CD8-positive, alpha-beta memory T cell (primary cell): ENCODE data around the gene FGR. TPM values are rescaled to one million over a fixed set of nuclear protein-coding genes. Genes with fewer than 3 reads are reported as not detected.
A peak's percentile ranks its signal among the peaks of the same experiment; 100 is the strongest.

Experiments
- CTCF ChIA-PET: fragments of 350-600 bp; sonication (Branson Sonifier 250); formaldehyde crosslinking; loops from one replicate; lab custom pipeline; 2021; ENCODE audit warnings: antibody characterized with exemption; lab: Charles Lee
- POLR2A ChIA-PET: fragments of 350-600 bp; sonication (Branson Sonifier 250); formaldehyde crosslinking; loops from one replicate; lab custom pipeline; 2021; ENCODE audit warnings: antibody characterized with exemption; lab: Charles Lee
- DNase-seq, 5 donors: peaks; one replicate each; pipeline versions ENCODE4 v3.0.0 to v3.0.0-alpha.2; 2020 to 2022; ENCODE audit warnings: mixed read lengths in 1 of 5
- H3K27ac ChIP-seq: one replicate; pipeline ENCODE4 v1.7.0; 2013; ENCODE audit warnings: low read depth, mild to moderate bottlenecking, low read length, moderate library complexity
- H3K27me3 ChIP-seq: 2 replicates; pipeline ENCODE4 v1.7.0; 2013; ENCODE audit warnings: low read length, mild to moderate bottlenecking; ENCODE audit not compliant: insufficient read depth, poor library complexity, severe bottlenecking
- H3K36me3 ChIP-seq: 2 replicates; pipeline ENCODE4 v1.7.0; 2013; ENCODE audit warnings: mild to moderate bottlenecking, low read length, moderate library complexity; ENCODE audit not compliant: insufficient read depth
- H3K4me1 ChIP-seq: 2 replicates; pipeline ENCODE4 v1.7.0; 2013; ENCODE audit warnings: mild to moderate bottlenecking, low read length, moderate library complexity; ENCODE audit not compliant: insufficient read depth
- H3K4me3 ChIP-seq: 2 replicates; pipeline ENCODE4 v1.7.0; 2013; ENCODE audit warnings: mild to moderate bottlenecking, low read length
- H3K9me3 ChIP-seq: 2 replicates; pipeline ENCODE4 v1.7.0; 2013; ENCODE audit warnings: mild to moderate bottlenecking, low read length
- H3K27ac Mint-ChIP-seq, 8 donors: one replicate each; pipeline ENCODE4 v1.8.0; 2020 to 2021; ENCODE audit warnings: mixed read lengths in 8 of 8, mild to moderate bottlenecking in 6 of 8, inconsistent platforms in 3 of 8, moderate library complexity in 3 of 8
- H3K27me3 Mint-ChIP-seq, 2 donors: one replicate each; pipeline ENCODE4 v1.8.0; 2020 to 2021; ENCODE audit warnings: mixed read lengths in 2 of 2, mild to moderate bottlenecking in 1 of 2, moderate library complexity in 1 of 2
- H3K36me3 Mint-ChIP-seq, 3 donors: one replicate each; pipeline ENCODE4 v1.8.0; 2020 to 2021; ENCODE audit warnings: mixed read lengths in 3 of 3, inconsistent platforms in 1 of 3, mild to moderate bottlenecking in 1 of 3
- H3K4me1 Mint-ChIP-seq, 3 donors: one replicate each; pipeline ENCODE4 v1.8.0; 2020 to 2021; ENCODE audit warnings: mixed read lengths in 3 of 3, inconsistent platforms in 1 of 3, mild to moderate bottlenecking in 1 of 3
- H3K4me3 Mint-ChIP-seq, 7 donors: one replicate each; pipeline ENCODE4 v1.8.0; 2020 to 2021; ENCODE audit warnings: mixed read lengths in 7 of 7, mild to moderate bottlenecking in 6 of 7, moderate library complexity in 4 of 7, inconsistent platforms in 2 of 7
- H3K9me3 Mint-ChIP-seq, 5 donors: one replicate each; pipeline ENCODE4 v1.8.0; 2020 to 2022; ENCODE audit warnings: mixed read lengths in 5 of 5, mild to moderate bottlenecking in 3 of 5, moderate library complexity in 2 of 5, inconsistent platforms in 1 of 5
- polyA plus RNA-seq: library from polyadenylated mRNA; unstranded; fragments of 300-500 nt; fragmentation: Illumina TruSeq; gene quantifications from one replicate; pipeline ENCODE4 v1.2.3, GENCODE V29; 2021
- total RNA-seq, 2 experiments: library from RNA; stranded (reverse); gene quantifications; one replicate each; pipeline ENCODE4 v1.2.3, GENCODE V29; 2021

The FGR gene
- total and polyA plus RNA-seq, 3 experiments from 2014 or later, result 1.6 to 49.6 (median 1.8) TPM

DNA sequence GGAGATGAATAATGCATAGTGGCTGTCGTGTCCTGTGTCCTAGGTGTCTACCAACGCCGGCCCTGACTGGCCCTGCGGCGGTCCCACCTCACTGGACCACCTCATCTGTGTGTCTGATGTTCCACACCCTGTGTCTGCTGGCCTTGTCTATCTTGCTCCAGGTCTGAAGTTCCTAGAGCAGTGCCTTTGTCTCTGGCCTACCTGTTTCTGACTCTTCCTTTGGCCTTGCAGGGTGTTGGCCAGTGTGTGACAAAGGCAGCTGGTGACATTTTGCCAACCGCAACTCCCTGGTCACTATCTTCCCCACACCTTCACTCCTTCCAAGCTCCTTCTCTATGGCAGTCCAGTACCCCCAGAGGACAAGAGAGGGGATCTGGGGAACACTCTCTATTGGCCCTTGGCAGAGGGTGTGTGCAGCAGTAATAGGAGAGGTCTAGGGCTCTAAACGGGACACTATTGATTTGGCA lies 29.7 kb downstream of the FGR start:
- Histone ChIP-seq H3K36me3 (no peaks in the 10 kb centered on the region), H3K4me1 (peaks cover 52% of the 10 kb centered on the region), H3K9me3 (no peaks in the 10 kb centered on the region), H3K27me3 (no peaks in the 10 kb centered on the region), H3K4me3 (no peak overlapping the region), H3K27ac (no peak overlapping the region)
- Mint-ChIP-seq H3K4me3 (peak overlapping the region; percentile 68 to 95 (median 91)), H3K9me3 (no peaks in the 10 kb centered on the region), H3K36me3 (peaks cover 0 to 1% (median 0%) of the 10 kb centered on the region in 3 donors), H3K4me1 (peaks cover 25 to 44% (median 33%) of the 10 kb centered on the region in 3 donors), H3K27ac (peak overlapping the region in 5 of 8 donors; percentile 30 to 84 (median 68)), H3K27me3 (no peaks in the 10 kb centered on the region)
- DNase-seq, result no peak
- ChIA-PET CTCF (interaction anchor here (0.9 to 8.7 kb wide), 15 partner anchors 9 to 304 kb away, joined by 3 to 127 read pairs (median 5); partner anchors contain the start of gene MAP3K6), POLR2A (interaction anchor here (1.1 to 1.3 kb wide), 2 partner anchors 39 to 58 kb away, joined by 3 to 8 read pairs; no protein-coding TSS in a partner anchor)

DNA sequence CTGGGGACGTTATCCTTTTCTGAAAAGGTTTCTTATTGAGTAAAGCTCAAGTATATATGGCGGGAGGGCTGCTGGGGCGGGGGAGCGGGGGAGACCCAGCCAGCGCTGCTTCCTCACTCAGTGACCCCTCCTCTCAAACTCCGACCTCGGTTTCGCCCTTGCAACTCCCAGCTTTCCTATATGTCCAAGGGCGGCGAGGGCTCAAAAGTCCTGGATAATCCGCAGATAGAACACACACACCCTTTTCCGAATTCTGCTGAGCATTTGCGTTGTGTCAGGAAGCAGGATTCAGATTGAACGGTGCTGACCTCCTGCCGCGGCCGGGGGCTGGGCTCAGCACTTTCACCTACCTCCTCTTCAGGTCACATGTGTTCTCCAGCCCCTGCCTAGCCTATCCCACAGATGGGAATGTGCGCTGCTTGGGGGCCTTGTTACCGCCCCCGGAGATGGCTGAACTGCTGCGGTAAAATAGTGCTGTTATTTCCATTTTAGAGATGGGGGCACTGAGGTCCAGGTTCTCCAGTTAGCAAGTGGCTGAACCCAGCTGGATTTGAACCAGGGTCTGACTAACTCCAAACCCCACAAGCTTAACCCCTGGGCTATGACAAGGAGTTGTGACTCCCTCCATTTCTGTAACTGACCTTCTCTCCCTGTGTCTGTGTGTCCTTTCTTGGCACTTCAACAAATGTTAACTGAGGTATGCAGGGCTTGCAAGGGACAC lies 30.2 kb downstream of the FGR start:
- ChIA-PET POLR2A (interaction anchor here (0.6 to 1.3 kb wide), 7 partner anchors 10 to 204 kb away, joined by 3 to 8 read pairs (median 3); partner anchors contain the start of gene FAM76A), CTCF (interaction anchor here (0.6 to 8.7 kb wide), 17 partner anchors 10 to 304 kb away, joined by 3 to 127 read pairs (median 5); partner anchors contain the start of gene IFI6)
- Mint-ChIP-seq H3K4me3 (peak overlapping the region; percentile 82 to 95 (median 91)), H3K27ac (peak overlapping the region in 7 of 8 donors; percentile 9 to 95 (median 85)), H3K36me3 (peaks cover 0 to 1% (median 0%) of the 10 kb centered on the region in 3 donors), H3K4me1 (peaks cover 31 to 49% (median 39%) of the 10 kb centered on the region in 3 donors), H3K27me3 (no peaks in the 10 kb centered on the region), H3K9me3 (no peaks in the 10 kb centered on the region)
- Histone ChIP-seq H3K4me1 (peaks cover 52% of the 10 kb centered on the region), H3K36me3 (no peaks in the 10 kb centered on the region), H3K27me3 (no peaks in the 10 kb centered on the region), H3K27ac (no peak overlapping the region), H3K9me3 (no peaks in the 10 kb centered on the region), H3K4me3 (peak overlapping the region; percentile 72)
- DNase-seq, result no peak

DNA sequence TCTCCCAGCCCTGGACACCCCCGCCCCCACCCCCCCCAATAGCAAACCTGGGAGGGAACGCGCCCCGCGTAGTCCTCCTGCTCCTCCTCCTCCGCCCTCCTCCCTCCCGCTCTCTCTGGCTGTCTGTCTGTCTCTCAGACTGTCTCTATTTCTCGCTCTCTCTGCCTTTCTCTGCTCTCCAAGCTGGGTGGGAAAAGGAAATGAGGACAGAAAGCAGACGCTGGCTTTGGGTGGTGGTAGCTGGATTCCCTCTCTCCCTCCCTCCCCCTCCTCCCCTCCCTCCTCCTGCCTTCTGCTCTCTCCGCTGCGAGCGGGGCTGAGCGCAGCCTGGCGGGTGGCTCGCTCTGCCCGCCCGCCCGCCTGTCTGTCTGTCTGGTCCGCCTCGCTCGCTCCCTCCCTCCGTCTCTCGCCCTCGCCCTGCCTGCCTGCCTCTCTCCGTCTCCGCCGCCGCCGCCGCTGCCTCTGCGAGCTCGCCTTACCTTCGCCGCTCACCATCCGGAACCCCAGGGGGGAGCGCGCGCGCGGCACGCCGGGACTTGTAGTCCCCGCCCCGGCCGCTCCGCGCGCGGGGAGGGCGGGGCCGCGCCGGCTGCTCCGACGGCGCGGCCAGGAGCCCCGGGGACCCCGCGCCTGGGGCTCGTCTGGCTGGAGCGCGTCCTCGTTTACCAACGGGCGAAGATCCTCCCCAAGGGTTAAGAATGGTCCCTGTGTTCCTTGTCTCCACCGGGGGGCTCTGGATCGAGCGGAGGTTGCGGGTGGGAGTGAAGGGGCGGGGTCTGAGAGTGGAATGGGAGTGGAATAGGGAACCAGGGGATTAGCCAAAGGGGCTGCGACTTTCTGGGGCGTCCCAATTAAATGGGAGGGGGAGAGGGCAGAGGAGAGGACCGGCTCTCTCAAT lies 31.1 kb downstream of the FGR start, which contains the start of gene AHDC1:
AHDC1 (minus strand) TSS at position 464 of the 898 bp plus-strand sequence. CDS start 52,029 bp downstream, outside the sequence.
- no peaks in the 10 kb centered on the region for H3K27me3 ChIP-seq
- Mint-ChIP-seq H3K27me3 (no peaks in the 10 kb centered on the region), H3K9me3 (no peaks in the 10 kb centered on the region), H3K27ac (peak within 1 kb of the TSS; percentile 74 to 98 (median 92)), H3K36me3 (peaks cover 0 to 1% (median 0%) of the 10 kb centered on the region in 3 donors), H3K4me3 (peak within 1 kb of the TSS; percentile 86 to 95 (median 91)), H3K4me1 (peaks cover 36 to 58% (median 44%) of the 10 kb centered on the region in 3 donors)
- no peaks in the 10 kb centered on the region for H3K9me3 ChIP-seq
- H3K27ac ChIP-seq, result peak within 1 kb of the TSS; percentile 81
- DNase-seq, result peak; percentile 88 to 94 (median 90)
- H3K4me1 ChIP-seq, result peaks cover 52% of the 10 kb centered on the region
- ChIA-PET CTCF (interaction anchor here (0.6 to 8.7 kb wide), 9 partner anchors 34 to 304 kb away, joined by 3 to 127 read pairs (median 6); partner anchors contain the start of gene IFI6), POLR2A (interaction anchor here (0.6 to 1.2 kb wide), 7 partner anchors 8 to 203 kb away, joined by 3 read pairs; partner anchors contain the start of gene FAM76A)
- peak within 1 kb of the TSS; percentile 72 for H3K4me3 ChIP-seq
- no peaks in the 10 kb centered on the region for H3K36me3 ChIP-seq

DNA sequence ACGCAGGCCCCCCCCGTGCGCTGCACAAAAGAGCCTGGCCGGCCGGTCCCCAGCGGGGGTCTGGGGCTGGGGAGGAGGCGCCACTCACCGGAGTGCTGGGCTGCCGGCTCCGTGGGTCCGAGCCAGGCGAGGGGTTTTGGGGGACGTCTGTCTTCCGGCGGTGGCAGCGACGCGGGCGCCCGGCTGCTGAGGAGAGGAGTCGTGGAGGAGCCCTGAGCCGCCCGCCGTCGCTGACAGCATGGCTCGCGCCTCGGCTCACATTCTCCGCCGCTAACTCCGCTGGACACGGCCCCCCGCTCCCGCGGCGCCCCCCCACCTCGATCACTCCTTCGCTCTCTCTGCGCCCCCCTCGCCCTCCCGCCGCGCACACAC lies 31.7 kb downstream of the FGR start:
- peak overlapping the region; percentile 81 for H3K27ac ChIP-seq
- Mint-ChIP-seq H3K4me3 (peak overlapping the region; percentile 86 to 95 (median 91)), H3K36me3 (peaks cover 0 to 1% (median 0%) of the 10 kb centered on the region in 3 donors), H3K27me3 (no peaks in the 10 kb centered on the region), H3K27ac (peak overlapping the region in 6 of 8 donors; percentile 85 to 98 (median 92)), H3K9me3 (no peaks in the 10 kb centered on the region), H3K4me1 (peaks cover 42 to 63% (median 48%) of the 10 kb centered on the region in 3 donors)
- ChIA-PET POLR2A (interaction anchor here (0.6 to 0.8 kb wide), 2 partner anchors 7 to 60 kb away, joined by 3 read pairs; no protein-coding TSS in a partner anchor), CTCF (interaction anchor here (1.2 to 8.7 kb wide), 7 partner anchors 34 to 303 kb away, joined by 3 to 127 read pairs (median 9); no protein-coding TSS in a partner anchor)
- peak overlapping the region; percentile 72 for H3K4me3 ChIP-seq
- H3K9me3 ChIP-seq, result no peaks in the 10 kb centered on the region
- H3K4me1 ChIP-seq, result peaks cover 52% of the 10 kb centered on the region
- peak in 4 of 5 donors; percentile 26 to 60 (median 32) for DNase-seq
- no peaks in the 10 kb centered on the region for H3K36me3 ChIP-seq
- no peaks in the 10 kb centered on the region for H3K27me3 ChIP-seq

DNA sequence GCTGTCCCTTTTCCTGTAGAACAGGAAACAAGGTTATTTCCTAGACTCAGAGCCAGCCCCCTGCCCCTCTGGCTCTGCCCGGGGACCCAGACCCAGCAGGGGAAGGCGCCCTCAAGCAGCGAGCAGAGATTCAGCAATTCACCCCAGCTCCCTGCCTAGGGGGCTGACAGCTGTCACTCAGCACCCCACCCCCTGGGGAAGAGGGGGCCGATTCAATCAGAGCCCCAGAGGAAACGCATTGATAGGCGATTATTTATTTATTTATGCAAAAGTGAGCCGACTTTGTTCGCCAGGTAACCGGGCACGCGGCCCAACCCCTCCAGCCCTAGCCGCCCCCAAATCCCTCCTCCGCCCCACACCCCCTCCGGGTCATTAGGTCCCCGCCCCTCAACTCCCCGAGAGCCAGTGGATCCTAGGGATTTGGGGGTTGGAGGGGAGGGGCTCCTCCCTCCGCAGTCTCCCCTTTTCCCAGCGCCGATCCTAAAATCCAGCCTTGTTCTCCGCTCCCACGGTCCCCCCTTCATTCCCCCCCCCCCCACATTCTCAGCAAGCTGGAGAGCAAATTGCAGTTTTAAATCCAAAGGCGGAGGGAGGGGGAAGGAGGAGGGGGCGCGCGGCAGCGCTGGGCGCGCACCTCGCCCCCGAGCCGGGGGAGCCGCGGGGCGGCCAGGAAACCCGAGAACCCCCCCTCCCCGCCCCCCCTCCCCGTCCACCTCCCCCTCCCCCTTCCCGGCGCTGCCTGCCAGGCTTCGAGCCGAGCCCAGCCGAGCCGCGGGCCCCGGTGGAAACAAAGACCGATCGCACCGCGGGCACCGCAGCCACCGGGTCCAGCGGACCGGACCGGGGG lies 32.3 kb downstream of the FGR start:
- Mint-ChIP-seq H3K36me3 (peaks cover 0 to 1% (median 0%) of the 10 kb centered on the region in 3 donors), H3K9me3 (no peaks in the 10 kb centered on the region), H3K4me1 (peaks cover 42 to 66% (median 50%) of the 10 kb centered on the region in 3 donors), H3K4me3 (peak overlapping the region; percentile 76 to 95 (median 85)), H3K27ac (peak overlapping the region; percentile 63 to 94 (median 77)), H3K27me3 (no peaks in the 10 kb centered on the region)
- peak in 4 of 5 donors; percentile 37 to 66 (median 54) for DNase-seq
- H3K4me3 ChIP-seq, result peak overlapping the region; percentile 72
- peaks cover 56% of the 10 kb centered on the region for H3K4me1 ChIP-seq
- no peaks in the 10 kb centered on the region for H3K36me3 ChIP-seq
- no peaks in the 10 kb centered on the region for H3K9me3 ChIP-seq
- no peak overlapping the region for H3K27ac ChIP-seq
- POLR2A ChIA-PET, result interaction anchor here (1.0 kb wide), 1 partner anchor 34 kb away, joined by 3 read pairs; no protein-coding TSS in a partner anchor
- CTCF ChIA-PET, result interaction anchor here (0.7 to 1.9 kb wide), 8 partner anchors 10 to 303 kb away, joined by 3 to 8 read pairs (median 4); no protein-coding TSS in a partner anchor
- no peaks in the 10 kb centered on the region for H3K27me3 ChIP-seq

DNA sequence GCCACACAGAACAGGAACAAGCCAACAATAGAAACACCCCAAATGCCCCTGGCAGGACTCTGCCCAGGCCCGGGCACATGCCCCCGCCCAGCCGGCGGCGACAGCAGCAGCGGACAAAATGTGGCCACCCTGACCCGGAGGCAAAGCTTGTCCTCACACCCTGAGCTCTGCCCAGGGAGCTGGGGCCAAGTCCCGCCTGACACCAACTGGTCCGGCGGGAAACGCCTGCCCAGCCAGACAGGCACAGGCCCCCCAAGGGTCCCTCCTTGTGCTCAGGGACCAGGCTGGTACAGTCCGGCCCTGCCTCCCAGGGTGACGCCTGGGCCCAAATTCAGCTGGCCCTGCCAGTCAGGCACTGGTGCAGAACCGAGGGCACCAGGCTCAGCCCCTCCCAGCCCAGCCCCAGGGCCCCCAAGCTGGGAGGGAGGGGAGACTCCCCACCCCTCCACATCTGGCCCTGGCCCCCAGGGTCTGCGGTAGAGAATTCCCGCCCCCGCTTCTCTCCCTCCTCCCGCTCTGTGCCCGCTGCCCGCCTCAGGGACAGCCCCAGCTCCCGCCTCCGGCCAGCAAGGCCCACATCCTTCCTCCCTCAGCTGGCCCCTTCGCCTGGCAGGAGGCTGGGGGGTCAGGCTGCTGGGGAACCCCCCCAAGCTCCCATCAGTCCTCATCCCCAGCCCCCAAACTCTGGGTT lies 33.1 kb downstream of the FGR start:
- H3K27ac Mint-ChIP-seq, result peak overlapping the region; percentile 37 to 88 (median 78)
- peak overlapping the region; percentile 37 for H3K4me3 ChIP-seq
- no peak for DNase-seq
- no peaks in the 10 kb centered on the region for H3K9me3 Mint-ChIP-seq
- peaks cover 64% of the 10 kb centered on the region for H3K4me1 ChIP-seq
- ChIA-PET POLR2A (interaction anchor here (1.0 kb wide), 1 partner anchor 33 kb away, joined by 3 read pairs; no protein-coding TSS in a partner anchor), CTCF (interaction anchor here (0.7 to 1.9 kb wide), 10 partner anchors 10 to 302 kb away, joined by 3 to 8 read pairs (median 4); no protein-coding TSS in a partner anchor)
- no peaks in the 10 kb centered on the region for H3K27me3 ChIP-seq
- peaks cover 0 to 1% (median 0%) of the 10 kb centered on the region in 3 donors for H3K36me3 Mint-ChIP-seq
- H3K36me3 ChIP-seq, result no peaks in the 10 kb centered on the region
- H3K27ac ChIP-seq, result no peak overlapping the region
- peaks cover 41 to 69% (median 54%) of the 10 kb centered on the region in 3 donors for H3K4me1 Mint-ChIP-seq
- no peaks in the 10 kb centered on the region for H3K9me3 ChIP-seq
- H3K4me3 Mint-ChIP-seq, result peak overlapping the region; percentile 76 to 90 (median 85)
- H3K27me3 Mint-ChIP-seq, result no peaks in the 10 kb centered on the region
